Smooth muscle cell of trachea (primary cell): ENCODE results near the gene XRCC3. TPM values are rescaled to one million over a fixed set of nuclear protein-coding genes. Genes with fewer than 3 reads are reported as not detected.

Experiments
- total RNA-seq: library from RNA; depleted of rRNA; stranded (reverse); fragments of >200 nt; gene quantifications from 2 replicates; pipeline ENCODE4 v1.2.1, GENCODE V29; 2014

The XRCC3 gene
- total RNA-seq = 10.9 and 13.1 TPM in 2 replicates

DNA sequence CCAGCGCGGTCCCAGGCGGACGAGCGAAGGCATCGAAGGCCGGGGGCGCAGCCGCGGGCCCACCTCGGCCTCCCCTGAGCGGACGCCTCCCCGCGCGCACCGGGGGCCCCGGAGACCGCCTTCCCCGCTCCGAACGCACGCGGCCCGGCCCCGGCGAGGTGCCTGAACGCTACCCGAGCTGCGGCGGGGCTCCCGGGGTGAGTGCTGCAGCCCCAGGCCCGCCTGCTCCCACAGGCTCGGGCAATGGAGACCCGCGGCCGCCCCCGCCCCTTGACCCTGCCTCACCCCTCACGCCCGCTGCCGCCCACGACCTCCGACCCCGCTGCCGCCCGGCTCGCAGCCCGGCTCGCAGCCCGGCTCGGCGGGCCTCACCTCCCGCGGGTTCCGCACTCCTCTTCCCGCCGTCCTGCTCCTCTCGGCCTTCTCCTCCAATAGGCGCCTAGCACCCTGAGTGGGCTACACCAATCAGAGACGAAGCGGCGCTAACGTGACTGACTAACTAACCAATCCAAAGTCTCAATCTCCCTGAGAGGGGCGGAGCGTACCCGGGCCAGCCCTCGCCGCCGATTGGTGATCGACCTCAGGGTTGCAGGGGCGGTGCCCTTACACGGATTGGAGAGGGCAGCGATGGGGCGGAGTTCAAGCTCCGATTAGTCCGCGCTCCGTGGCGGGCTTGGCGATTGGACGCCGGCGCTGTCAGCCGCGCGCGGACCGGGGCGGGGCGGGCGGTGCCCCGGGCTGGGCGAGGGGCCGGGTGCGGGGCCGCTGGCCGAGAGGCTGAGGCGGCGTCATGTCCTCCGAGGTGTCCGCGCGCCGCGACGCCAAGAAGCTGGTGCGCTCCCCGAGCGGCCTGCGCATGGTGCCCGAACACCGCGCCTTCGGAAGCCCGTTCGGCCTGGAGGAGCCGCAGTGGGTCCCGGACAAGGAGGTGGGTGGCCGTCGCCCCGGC is at the start of gene XRCC3, which contains the start of gene ZFYVE21:
TSS of gene XRCC3 (minus strand) at position 400 of the 949 bp plus-strand sequence. CDS start 4,364 bp downstream, outside the sequence.
TSS of gene ZFYVE21 (plus strand) at position 759 of the 949 bp plus-strand sequence. CDS start at position 791, 32 bp downstream.

Other genes with a start within 250 kb of the XRCC3 start
- gene CKB, start 192.6 kb downstream of the XRCC3 start, total RNA-seq = 48.6 and 78.4 TPM in 2 replicates
- 7.6 and 15.5 TPM in 2 replicates for gene TRMT61A, start 186.3 kb downstream of the XRCC3 start, total RNA-seq
- gene BAG5, start 152.8 kb downstream of the XRCC3 start, total RNA-seq = 24.3 and 24.4 TPM in 2 replicates
- gene COA8, start 152.5 kb downstream of the XRCC3 start, total RNA-seq = 19.0 and 23.6 TPM in 2 replicates
- gene KLC1, start 86.2 kb downstream of the XRCC3 start, total RNA-seq = 219 and 295 TPM in 2 replicates
- gene ZFYVE21, start 359 bp upstream of the XRCC3 start, total RNA-seq = 76.9 and 104 TPM in 2 replicates
- gene PPP1R13B, start 132.1 kb upstream of the XRCC3 start, total RNA-seq = 2.6 and 3.0 TPM in 2 replicates
- 0.29 and 0.33 TPM in 2 replicates for gene TDRD9, start 213.0 kb upstream of the XRCC3 start, total RNA-seq
- not detected in 2 replicates for gene RD3L, start 227.1 kb upstream of the XRCC3 start, total RNA-seq